ENCODE results near the gene PRR5. TPM values are rescaled to one million over a fixed set of nuclear protein-coding genes. Genes with fewer than 3 reads are reported as not detected.

Gene PRR5
- total RNA-seq, 2 experiments from 2014 or later: 0.19 to 1.8 TPM

DNA sequence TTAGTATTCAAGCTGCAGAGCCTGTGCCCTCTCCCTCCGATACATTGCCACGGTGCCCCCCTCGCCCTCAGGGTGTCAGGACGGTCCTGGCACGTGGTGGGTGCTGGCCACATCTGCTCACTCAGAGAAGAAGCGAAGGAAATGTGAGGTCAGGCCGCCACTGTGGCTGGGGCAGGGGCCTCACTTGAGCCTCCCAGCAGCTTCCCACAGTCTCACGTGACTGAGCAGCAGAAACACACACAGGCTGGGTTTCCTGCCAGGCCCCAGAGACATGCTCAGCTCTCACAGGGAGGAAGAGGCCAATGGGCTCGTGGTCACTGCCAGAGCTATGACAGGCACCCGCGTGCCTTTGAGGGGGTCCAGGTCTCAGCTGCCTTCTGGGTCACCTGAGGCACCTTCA lies 37.9 kb upstream of the PRR5 start:
- ChIA-PET POLR2A (interaction anchor here (0.6 kb wide), 1 partner anchor 634 kb away, joined by 3 read pairs; no protein-coding TSS in a partner anchor), CTCF (ENCODE audit: unreplicated experiment) (no interaction called here)
- H3K4me2 ChIP-seq (ENCODE audit: low read length): no peak overlapping the region
- no peak overlapping the region for H3K27ac ChIP-seq (ENCODE audit: low read depth, low read length, poor library complexity, severe bottlenecking)
- TF ChIP-seq EZH2phosphoT487 (IDR thresholded peaks at IDR 0.05; ENCODE audit: borderline replicate concordance, low read depth, low read length): no peak
- TF ChIP-seq, protein P1, sequence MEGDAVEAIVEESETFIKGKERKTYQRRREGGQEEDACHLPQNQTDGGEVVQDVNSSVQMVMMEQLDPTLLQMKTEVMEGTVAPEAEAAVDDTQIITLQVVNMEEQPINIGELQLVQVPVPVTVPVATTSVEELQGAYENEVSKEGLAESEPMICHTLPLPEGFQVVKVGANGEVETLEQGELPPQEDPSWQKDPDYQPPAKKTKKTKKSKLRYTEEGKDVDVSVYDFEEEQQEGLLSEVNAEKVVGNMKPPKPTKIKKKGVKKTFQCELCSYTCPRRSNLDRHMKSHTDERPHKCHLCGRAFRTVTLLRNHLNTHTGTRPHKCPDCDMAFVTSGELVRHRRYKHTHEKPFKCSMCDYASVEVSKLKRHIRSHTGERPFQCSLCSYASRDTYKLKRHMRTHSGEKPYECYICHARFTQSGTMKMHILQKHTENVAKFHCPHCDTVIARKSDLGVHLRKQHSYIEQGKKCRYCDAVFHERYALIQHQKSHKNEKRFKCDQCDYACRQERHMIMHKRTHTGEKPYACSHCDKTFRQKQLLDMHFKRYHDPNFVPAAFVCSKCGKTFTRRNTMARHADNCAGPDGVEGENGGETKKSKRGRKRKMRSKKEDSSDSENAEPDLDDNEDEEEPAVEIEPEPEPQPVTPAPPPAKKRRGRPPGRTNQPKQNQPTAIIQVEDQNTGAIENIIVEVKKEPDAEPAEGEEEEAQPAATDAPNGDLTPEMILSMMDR (conservative IDR thresholded peaks at IDR 0.05; ENCODE audit: low read length): no peak
- H2AFZ ChIP-seq (ENCODE audit: low read length): no peak overlapping the region
- H3K36me3 ChIP-seq (ENCODE audit: insufficient read depth, low read length): no peaks in the 10 kb centered on the region
- H3K9me3 ChIP-seq (ENCODE audit: low read length): no peaks in the 10 kb centered on the region
- H3K9me2 ChIP-seq (ENCODE audit: insufficient read depth, low read length): no peaks in the 10 kb centered on the region
- H4K20me1 ChIP-seq (ENCODE audit: insufficient read depth, low read length): no peaks in the 10 kb centered on the region
- BruUV-seq (replicated peaks): no TSS peak
- intact Hi-C loops (cut with micrococcal nuclease; ENCODE audit: unreplicated experiment): no loop called here
- DNase-seq (ENCODE audit: low spot score): no peak
- no peaks in the 10 kb centered on the region for H3K79me2 ChIP-seq (ENCODE audit: insufficient read depth, low read depth, low read length)
- no peaks in the 10 kb centered on the region for H3K4me1 ChIP-seq (ENCODE audit: insufficient read depth, low read length, poor library complexity, severe bottlenecking)
- no peak overlapping the region for H3K4me3 ChIP-seq (ENCODE audit: low read depth, low read length, poor library complexity, severe bottlenecking)

DNA sequence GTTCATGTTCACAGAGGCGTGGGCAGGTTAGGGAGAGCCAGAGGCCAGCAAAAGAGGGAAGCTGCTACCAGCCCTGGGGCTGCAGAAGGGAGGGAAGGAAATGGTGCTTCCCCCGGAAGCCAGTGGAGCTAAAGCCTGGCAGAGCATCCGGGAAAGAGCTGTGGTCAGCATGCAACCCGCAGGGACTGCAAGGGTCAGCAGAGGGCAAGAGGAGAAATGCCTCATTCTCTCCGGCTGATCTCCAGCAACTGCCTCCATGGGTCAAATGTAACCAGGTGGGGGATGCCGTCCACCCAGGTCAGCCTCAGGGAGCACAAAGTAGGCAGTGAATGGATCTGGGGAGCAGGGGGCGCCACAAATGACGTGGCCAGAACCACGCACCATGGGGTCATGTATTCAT lies 36.9 kb upstream of the PRR5 start:
- no peaks in the 10 kb centered on the region for H4K20me1 ChIP-seq (ENCODE audit: insufficient read depth, low read length)
- H3K9me3 ChIP-seq (ENCODE audit: low read length): no peaks in the 10 kb centered on the region
- H3K9me2 ChIP-seq (ENCODE audit: insufficient read depth, low read length): no peaks in the 10 kb centered on the region
- TF ChIP-seq EZH2phosphoT487 (IDR thresholded peaks at IDR 0.05; ENCODE audit: borderline replicate concordance, low read depth, low read length): no peak
- TF ChIP-seq, protein P1 (conservative IDR thresholded peaks at IDR 0.05; ENCODE audit: low read length): no peak
- no peak overlapping the region for H3K4me3 ChIP-seq (ENCODE audit: low read depth, low read length, poor library complexity, severe bottlenecking)
- no peak overlapping the region for H3K4me2 ChIP-seq (ENCODE audit: low read length)
- no TSS peak for BruUV-seq (replicated peaks)
- no peak for DNase-seq (ENCODE audit: low spot score)
- no peak overlapping the region for H3K27ac ChIP-seq (ENCODE audit: low read depth, low read length, poor library complexity, severe bottlenecking)
- H2AFZ ChIP-seq (ENCODE audit: low read length): no peak overlapping the region
- no peaks in the 10 kb centered on the region for H3K4me1 ChIP-seq (ENCODE audit: insufficient read depth, low read length, poor library complexity, severe bottlenecking)
- intact Hi-C loops (cut with micrococcal nuclease; ENCODE audit: unreplicated experiment): no loop called here
- POLR2A ChIA-PET: no interaction called here
- H3K36me3 ChIP-seq (ENCODE audit: insufficient read depth, low read length): no peaks in the 10 kb centered on the region
- CTCF ChIA-PET (ENCODE audit: unreplicated experiment): no interaction called here
- H3K79me2 ChIP-seq (ENCODE audit: insufficient read depth, low read depth, low read length): no peaks in the 10 kb centered on the region

DNA sequence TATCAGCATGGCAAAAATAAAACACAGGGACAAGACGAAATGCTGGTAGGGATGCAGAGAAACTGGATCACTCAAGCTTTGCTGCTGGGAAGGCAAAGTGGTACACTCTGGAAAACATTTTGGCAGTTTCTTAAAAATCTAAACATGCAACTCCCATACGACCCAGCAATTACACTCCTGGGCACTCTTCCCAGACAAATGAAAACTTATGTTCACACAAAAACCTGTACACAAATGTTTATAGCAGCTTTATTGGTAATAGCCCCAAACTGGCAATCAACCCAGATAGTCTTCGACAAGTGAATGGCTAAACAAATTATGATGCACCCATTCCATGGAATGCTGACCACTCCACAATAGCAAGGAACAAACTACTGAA lies 35.8 kb upstream of the PRR5 start:
- no TSS peak for BruUV-seq (replicated peaks)
- no peak for DNase-seq (ENCODE audit: low spot score)
- intact Hi-C loops (cut with micrococcal nuclease; ENCODE audit: unreplicated experiment): no loop called here
- Histone ChIP-seq H3K36me3 (ENCODE audit: insufficient read depth, low read length) (no peaks in the 10 kb centered on the region), H2AFZ (ENCODE audit: low read length) (no peak overlapping the region), H4K20me1 (ENCODE audit: insufficient read depth, low read length) (no peaks in the 10 kb centered on the region), H3K4me2 (ENCODE audit: low read length) (no peak overlapping the region), H3K4me3 (ENCODE audit: low read depth, low read length, poor library complexity, severe bottlenecking) (no peak overlapping the region), H3K4me1 (ENCODE audit: insufficient read depth, low read length, poor library complexity, severe bottlenecking) (no peaks in the 10 kb centered on the region), H3K9me2 (ENCODE audit: insufficient read depth, low read length) (no peaks in the 10 kb centered on the region), H3K9me3 (ENCODE audit: low read length) (no peaks in the 10 kb centered on the region), H3K79me2 (ENCODE audit: insufficient read depth, low read depth, low read length) (no peaks in the 10 kb centered on the region), H3K27ac (ENCODE audit: low read depth, low read length, poor library complexity, severe bottlenecking) (no peak overlapping the region)
- TF ChIP-seq, protein P1 (conservative IDR thresholded peaks at IDR 0.05; ENCODE audit: low read length): no peak
- TF ChIP-seq EZH2phosphoT487 (IDR thresholded peaks at IDR 0.05; ENCODE audit: borderline replicate concordance, low read depth, low read length): no peak
- ChIA-PET CTCF (ENCODE audit: unreplicated experiment) (no interaction called here), POLR2A (no interaction called here)
